Iris pigment epithelial cell (primary cell): ENCODE data around the gene KCNJ12.
"Not testable (repeated sequence)": the region's sequence is repeated elsewhere in the genome, so short reads cannot be mapped to it uniquely, and the experiment has no call there.

ENCODE experiments used
- DNase-seq: peaks from one replicate; pipeline ENCODE4 v3.0.0-alpha.2; 2011; ENCODE audit warnings: low read depth

Gene KCNJ12

GRCh38 chr17:21422311-21423189 lies 46.4 kb downstream of the KCNJ12 start:
- not testable (repeated sequence) for DNase-seq

DNA sequence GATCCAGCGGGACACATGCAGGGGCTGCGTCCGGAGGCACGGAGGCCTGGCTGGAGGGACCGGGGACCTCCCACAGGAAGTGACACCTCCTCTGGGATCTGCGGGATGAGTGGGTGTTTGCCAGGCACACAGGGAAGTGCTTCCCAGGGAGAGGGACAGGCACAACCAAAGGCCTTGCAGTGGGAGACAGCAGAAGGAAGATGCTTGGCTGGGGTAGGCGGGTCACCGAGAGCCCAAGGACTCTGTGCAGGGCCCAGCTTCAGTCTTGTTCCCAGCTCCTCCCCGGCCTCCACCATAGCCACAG lies 47.0 kb downstream of the KCNJ12 start:
- DNase-seq: not testable (repeated sequence)

DNA sequence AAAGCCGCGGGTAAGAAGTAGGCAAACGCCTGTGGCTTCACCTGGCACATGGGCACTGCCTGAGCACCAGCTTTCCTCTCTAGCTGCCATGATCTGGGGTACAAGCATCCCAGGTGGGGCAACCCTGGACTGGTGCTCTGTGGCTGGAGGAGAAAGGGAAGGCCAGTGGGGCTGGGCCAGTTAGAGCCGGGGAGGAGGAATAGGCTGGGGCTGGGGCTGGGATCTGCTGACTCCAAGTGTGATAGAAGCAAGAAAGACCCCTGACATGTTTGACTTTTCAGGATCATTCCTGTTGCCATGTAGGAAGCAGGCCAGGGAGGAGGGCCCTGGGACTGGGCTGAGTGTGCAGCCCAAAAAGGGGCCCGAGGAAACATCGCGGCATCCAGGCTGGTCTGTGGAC lies 48.5 kb downstream of the KCNJ12 start:
- DNase-seq: not testable (repeated sequence)

DNA sequence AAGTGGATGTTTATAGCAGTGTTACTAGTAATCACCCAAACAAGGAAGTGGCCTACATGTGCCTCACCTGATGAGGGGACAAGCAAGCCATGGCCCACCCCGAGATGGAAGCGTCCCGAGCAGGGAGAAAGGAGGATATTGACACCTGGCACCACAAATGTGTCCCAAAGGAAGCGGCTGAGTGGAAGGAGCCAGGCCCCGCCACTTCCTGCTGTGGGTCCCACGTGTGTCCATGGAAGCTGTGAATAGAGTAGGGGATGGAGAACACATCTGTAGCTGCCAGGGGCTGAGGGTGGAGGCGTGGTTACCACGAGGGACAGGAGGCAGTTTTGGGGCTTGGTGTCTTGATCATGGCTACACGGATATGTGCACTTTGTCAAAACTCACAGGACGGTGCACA lies 49.2 kb downstream of the KCNJ12 start:
- DNase-seq: no peak

DNA sequence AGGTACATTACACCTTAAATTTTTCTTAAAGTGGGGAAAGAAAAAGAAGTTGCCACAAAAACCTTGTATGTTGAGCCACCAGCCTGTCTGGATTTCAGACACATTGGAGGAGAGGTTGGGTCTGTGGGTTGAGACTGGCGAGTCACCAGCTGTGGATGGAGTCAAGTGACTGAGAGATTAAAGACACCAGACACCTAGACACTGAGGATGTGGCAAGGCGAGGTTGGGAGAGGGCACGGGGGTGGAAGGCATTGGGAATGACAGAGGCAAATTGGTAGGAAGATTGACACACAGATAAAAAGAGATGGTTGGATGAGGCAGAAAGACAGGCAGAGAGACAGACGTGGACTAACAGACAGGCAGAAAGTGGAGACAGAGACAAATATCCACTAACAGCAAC lies 49.6 kb downstream of the KCNJ12 start:
- DNase-seq: no peak

GRCh38 chr17:21426246-21426645 lies 50.1 kb downstream of the KCNJ12 start:
- DNase-seq: not testable (repeated sequence)

- DNase-seq: not testable (repeated sequence)
Observed at GRCh38 chr17:21426876-21427275, 50.7 kb downstream of the KCNJ12 start.

- not testable (repeated sequence) for DNase-seq
Observed at GRCh38 chr17:21427727-21428126, 51.6 kb downstream of the KCNJ12 start.

DNA sequence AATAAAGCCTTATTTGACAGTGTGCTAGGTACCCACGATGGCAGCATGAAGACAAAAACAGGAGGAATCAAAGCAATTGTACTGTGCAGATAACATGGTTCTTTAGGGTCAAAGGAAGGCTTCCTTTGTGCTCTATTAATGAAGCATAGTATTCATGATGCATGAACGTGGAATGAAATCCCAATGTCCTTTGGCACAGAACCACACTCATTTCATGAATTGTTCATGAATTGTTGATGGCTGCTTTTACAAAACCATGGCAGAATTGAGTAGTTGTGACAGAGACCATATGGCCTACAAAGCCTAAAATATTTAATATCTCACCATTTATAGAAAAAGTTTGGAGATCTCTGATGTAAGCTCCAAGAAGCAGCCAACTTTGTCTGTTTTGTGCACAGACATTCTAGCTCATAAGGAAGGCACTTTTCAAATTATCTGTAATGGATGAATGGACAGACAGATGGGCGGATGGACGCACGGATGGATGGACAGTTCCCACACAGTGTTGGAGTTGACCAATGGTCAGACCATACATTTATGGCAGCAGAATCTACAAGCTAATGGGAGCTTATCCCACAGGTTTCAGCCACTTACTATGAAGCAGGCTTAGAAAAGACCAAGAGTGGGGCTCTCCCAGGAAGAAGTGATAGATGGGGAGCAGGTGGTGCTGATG lies 52.7 kb downstream of the KCNJ12 start:
- not testable (repeated sequence) for DNase-seq

DNA sequence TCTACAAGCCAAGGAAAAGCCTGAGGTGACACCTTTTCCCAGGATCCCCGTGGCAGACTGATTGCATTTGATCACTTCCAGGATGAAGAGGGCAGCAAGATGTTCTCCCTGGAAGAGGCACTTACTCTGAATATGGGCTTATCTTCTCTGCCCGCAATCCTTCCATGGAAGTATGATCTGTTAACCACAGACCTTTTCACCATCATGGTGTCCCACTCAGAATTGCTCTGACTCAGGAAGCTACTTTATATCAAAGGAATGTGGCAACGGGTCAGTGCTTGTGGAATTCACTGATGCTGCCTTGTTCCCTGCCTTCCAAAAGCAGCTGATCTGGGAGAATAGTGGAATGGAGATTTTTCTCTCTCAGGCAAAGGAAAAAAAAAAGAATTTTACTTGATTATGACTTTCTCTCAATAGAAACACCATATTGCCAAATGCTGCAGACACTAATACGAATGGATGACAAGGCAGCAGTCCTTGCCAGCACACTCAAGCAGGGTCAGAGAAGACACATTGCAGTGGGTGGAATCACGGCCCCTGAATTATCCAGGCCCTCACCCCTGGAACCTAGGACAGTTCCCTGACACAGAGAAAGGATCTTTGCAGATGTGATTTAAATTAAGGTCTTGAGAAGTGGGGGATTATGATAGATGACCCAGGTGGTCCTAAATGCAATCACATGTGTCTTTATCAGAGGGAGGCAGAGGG lies 53.9 kb downstream of the KCNJ12 start:
- not testable (repeated sequence) for DNase-seq

- DNase-seq: not testable (repeated sequence)
Observed at GRCh38 chr17:21433971-21434370, 57.8 kb downstream of the KCNJ12 start.

- not testable (repeated sequence) for DNase-seq
Observed at GRCh38 chr17:21434976-21435375, 58.8 kb downstream of the KCNJ12 start.

DNA sequence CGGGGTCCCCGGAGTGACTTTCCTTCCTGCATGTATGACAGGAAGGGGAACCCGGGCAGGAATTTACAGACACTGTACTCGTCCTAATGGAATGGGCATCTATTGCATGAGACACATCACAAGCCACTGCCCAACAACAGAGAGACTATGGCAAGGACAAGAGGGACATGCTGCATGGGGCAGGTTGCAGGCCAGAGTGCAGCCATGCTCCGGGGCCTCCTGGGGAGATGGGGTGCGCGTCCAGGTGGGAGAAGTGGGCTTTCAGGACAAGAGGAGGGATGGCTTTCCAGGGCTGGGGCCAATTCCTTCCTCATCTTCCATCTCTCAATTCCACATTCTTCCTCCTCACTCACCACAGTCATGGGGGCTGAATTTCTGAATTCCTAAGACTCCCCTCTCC lies 60.3 kb downstream of the KCNJ12 start:
- not testable (repeated sequence) for DNase-seq

- DNase-seq: not testable (repeated sequence)
Observed at GRCh38 chr17:21436883-21437836, 61.0 kb downstream of the KCNJ12 start.

- not testable (repeated sequence) for DNase-seq
Observed at GRCh38 chr17:21438316-21439014, 62.3 kb downstream of the KCNJ12 start.

- not testable (repeated sequence) for DNase-seq
Observed at GRCh38 chr17:21439015-21439336, 62.8 kb downstream of the KCNJ12 start.

GRCh38 chr17:21445091-21445650 lies 69.0 kb downstream of the KCNJ12 start:
- DNase-seq: no peak

GRCh38 chr17:21447552-21447951 lies 71.4 kb downstream of the KCNJ12 start:
- not testable (repeated sequence) for DNase-seq

DNA sequence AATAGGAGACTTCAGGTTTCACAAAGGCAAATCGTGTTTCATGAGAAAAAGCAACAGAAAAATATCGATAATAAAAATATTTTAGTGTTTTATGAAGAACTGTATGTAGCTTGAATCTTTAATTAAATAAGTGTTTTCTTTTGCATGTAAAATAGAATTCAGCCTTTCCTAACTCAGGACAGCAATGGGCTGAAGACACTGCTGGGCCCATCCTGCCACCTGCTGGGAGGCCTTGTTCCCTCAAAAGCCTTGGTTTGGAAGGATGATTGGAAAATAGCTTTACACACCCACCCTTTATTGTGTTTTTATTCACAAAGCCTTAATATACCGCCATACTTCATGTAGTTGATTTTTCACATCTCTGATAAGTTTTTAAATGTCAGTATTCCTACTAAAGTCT lies 73.7 kb downstream of the KCNJ12 start:
- not testable (repeated sequence) for DNase-seq

DNA sequence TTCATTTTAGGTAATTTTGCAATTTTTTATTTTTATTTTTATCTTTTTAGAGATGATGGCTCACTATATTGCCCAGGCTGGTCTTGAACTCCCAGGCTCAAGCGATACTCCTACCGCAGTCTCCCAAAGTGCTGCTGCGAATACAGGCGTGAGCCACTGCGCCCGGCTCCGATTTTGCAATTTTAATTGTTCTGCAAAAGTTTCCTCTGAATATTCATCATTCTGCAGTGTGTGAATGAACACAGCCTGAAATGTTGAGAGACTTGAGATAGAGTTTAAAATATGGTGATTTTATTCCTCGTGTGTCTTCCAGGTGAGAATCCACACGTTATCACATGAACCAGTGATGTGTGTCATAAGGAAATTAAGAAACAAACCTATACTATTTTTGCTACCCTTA lies 75.8 kb downstream of the KCNJ12 start:
- no peak for DNase-seq
